HG03342 (cell line): ENCODE results near the gene HEATR9.

Experiments
- ATAC-seq: cut with Tn5 transposase; IDR thresholded peaks from one replicate; pipeline ENCODE4 v1.9.1; 2021; ENCODE audit warnings: mild to moderate bottlenecking, moderate library complexity; ENCODE audit not compliant: unreplicated experiment

HEATR9 gene

GRCh38 chr17:35894206-35894605 lies 25.5 kb upstream of the HEATR9 start:
- no peak for ATAC-seq

DNA sequence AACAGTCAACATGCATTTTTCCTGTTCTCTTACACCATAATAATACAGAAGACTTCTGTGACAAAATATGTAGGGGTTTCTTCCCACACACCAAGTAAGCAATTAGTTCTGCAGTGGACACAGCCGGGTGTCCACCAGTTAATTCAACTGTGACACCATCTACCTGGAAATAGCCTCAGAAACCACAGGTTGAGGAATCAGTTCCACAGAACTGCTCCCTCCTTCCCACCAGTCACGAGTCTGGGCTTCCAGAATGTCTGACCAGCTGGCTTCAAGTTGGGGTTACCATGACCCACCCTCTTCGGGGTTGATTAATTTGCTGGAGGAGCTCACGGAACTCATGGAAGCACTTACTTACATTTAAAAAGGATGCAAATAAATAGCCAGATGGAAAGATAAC lies 25.1 kb upstream of the HEATR9 start:
- no peak for ATAC-seq

GRCh38 chr17:35892091-35893035 lies 23.7 kb upstream of the HEATR9 start:
- ATAC-seq = no peak

DNA sequence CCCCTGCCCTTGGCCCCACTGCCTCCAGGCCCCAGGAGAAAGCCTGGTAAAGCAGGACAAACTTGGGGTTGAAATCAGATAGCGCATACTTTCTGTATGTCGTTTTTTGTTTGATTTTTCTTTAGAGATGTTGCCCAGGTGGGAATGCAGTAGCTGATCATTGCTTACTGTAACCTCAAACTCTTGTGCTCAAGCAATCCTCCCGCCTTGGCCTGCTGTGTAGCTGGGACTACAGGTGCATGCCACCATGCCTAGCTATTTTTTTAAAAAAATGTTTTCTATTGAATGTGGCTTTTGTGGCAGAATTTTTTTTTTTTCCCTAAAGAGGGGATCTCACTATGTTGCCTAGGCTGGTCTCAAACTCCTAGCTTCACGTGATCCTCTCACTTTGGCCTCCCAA lies 22.6 kb upstream of the HEATR9 start:
- no peak for ATAC-seq

GRCh38 chr17:35890774-35891155 lies 22.1 kb upstream of the HEATR9 start:
- ATAC-seq = no peak

GRCh38 chr17:35889818-35890773 lies 21.4 kb upstream of the HEATR9 start:
- no peak for ATAC-seq

DNA sequence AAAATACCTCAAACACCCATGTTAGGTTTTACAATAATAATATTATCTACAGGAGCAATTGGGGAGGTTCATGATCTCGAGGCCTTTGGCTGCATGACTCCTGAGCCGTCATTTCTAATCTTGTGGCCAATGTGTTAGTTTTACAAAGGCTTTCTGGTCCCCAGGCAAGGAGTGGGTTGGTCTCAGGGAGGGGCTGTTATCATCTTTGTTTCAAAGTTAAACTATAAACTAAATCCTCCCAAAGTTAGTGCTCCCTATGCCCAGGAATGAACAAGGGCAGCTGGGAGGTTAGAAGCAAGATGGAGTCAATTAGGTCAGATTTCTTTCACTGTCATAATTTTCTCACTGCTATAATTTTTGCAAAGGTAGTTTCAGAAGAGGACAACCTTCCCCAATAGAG lies 20.6 kb upstream of the HEATR9 start:
- ATAC-seq = no peak

DNA sequence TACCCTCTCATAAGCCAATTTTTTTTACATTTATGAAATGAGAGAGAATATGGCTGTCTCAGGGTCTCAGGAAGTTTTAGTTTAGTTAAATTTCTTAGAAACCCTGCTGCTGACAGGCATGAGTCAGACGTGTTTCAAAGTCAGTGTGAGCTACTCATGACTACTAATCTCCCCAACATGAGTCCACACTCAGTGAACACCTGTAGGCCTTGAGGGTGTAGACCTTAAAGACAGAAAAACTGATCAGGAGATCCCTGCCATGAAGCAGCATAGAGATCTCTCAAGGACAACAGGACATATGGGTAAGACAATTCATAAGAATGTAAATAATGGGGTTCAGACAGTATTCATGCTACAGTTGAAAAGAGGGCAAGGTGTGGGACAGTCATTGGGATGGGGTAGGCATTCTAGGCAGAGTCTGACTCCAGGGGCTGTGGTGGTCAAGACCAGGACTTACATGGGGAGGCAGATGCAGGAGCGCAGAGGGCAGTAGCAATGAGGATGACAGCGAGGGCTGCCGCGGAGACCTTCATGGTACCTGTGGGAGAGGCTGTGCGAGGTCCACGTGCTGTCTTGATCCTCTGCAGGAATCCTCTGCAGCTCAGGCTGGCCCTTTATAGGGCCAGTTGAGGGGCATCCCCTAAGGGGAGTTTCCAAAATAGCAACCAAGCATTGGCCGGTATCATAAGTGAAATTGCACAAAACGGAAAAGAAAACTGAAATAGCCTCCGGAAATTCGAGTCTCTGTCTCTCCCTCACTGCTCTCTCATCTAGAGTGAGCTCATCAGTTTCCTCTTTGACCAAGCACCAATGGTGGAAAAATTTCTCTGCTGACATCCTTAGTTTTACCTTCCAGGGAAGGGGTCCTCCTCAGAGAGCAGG lies 11.3 kb upstream of the HEATR9 start, which contains the start of gene CCL5:
TSS of gene CCL5 (minus strand) at position 588 of the 882 bp plus-strand sequence.
- peak; percentile 77 for ATAC-seq

GRCh38 chr17:35878361-35878760 lies 9.7 kb upstream of the HEATR9 start:
- ATAC-seq = no peak

- no peak for ATAC-seq
These were observed 8.8 kb upstream of the HEATR9 start for GRCh38 chr17:35877345-35878029.

DNA sequence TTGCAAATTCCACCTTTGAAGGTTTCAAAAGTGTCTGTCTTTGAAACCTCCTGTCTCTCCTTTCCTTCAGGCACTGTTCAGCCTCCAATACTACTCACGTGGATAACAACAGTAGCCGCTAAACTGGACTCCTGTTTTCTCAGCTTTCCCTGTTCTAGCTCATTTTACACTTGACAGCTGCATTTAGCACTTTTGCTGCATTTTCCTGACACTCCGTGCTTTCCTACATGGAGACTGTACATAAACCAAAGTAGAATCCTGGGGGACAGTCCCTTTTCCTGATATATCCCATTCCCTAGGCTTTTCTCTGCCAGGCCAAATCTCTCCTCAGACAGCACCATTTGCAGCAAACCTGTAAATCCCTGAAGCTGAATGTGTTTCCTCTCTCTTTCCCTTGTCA lies 7.8 kb upstream of the HEATR9 start:
- no peak for ATAC-seq

- ATAC-seq = no peak
These were observed 7.1 kb upstream of the HEATR9 start for GRCh38 chr17:35875800-35876139.

DNA sequence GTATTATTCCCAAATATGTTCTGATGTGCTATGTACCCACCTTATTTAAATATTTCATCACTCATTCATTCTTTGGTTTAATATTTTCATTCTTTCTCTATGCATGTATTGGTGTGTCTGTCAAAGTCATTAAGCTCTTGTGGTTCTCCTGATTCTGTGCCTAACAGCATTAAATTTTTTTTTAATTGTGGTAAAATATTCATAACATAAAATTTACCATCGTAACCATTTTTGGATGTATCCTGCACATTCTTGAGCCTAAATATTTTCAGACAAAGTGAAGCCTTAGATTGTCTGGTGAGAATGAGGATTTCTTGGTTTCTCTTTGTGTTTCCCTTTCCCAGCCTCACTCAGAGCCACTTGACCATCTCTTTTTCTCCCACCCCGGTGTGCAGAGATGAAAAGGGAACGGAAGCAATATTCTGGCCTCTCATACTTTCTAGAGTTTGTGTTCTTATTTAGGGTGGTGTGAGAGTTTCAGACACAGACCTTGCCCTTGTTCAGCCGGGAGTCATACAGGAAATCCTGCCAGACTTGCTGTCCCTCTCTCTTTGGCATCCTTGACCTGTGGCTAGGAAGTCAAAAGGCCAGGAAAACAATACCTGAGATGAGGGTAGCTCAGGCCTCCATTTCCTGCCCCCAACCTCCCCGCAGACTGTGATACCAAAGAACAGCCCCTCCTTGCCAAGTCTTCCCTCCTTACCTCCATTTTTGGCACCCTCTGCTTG lies 6.5 kb upstream of the HEATR9 start:
- no peak for ATAC-seq

- no peak for ATAC-seq
These were observed 3.7 kb upstream of the HEATR9 start for GRCh38 chr17:35872196-35872980.

GRCh38 chr17:35870906-35871819 lies 2.5 kb upstream of the HEATR9 start:
- ATAC-seq = no peak

DNA sequence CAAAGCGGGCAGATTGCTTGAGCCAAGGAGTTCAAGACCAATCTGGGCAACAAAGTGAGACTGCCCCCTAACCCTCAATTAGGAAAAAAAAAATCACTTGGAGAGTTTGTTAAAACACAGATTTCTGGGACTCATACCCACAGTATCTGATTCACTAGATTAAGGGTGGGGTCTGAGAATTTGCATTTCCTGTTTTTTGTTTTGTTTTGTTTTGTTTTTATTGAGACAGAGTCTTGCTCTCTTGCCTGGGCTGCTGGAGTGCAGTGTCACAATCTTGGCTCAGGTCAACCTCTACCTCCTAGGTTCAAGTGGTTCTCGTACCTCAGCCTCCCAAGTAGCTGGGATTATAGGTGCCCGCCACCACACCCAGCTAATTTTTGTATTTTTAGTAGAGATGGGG lies 1.1 kb downstream of the HEATR9 start:
- ATAC-seq = no peak

GRCh38 chr17:35866341-35866950 lies 2.2 kb downstream of the HEATR9 start:
- no peak for ATAC-seq
